ENCODE data around the gene PKLR.

PKLR gene

GRCh38 chr1:155277902-155278688 is 23.1 kb downstream of the PKLR start:
- H3K4me3 ChIP-seq (replicated peaks; ENCODE audit: insufficient read depth, low read length), result peak overlapping the region; percentile 67
- no peak overlapping the region for H3K27ac ChIP-seq (replicated peaks)
- TF ChIP-seq CTCF (IDR thresholded peaks at IDR 0.05; ENCODE audit: insufficient read depth, low read length) (peak; percentile 28), REST (IDR thresholded peaks at IDR 0.05; ENCODE audit: insufficient replicate concordance, low read depth) (peak; percentile 94), POLR2AphosphoS5 (IDR thresholded peaks at IDR 0.05; ENCODE audit: low read depth) (no peak), SPI1 (IDR thresholded peaks at IDR 0.05; ENCODE audit: borderline replicate concordance, low read depth) (no peak), GABPA (IDR thresholded peaks at IDR 0.05; ENCODE audit: low read depth) (no peak)
- H3K27me3 ChIP-seq (ENCODE audit: insufficient read depth, poor library complexity, severe bottlenecking), result no peaks in the 10 kb centered on the region
- peak; percentile 57 to 66 for DNase-seq (ENCODE audit: low read depth in 1 of 2, low spot score in 1 of 2)

GRCh38 chr1:155277070-155277901 is 24.0 kb downstream of the PKLR start, which contains the start of gene HCN3:
TSS of gene HCN3 (plus strand) at chr1:155277463. CDS start at chr1:155277591, 128 bp downstream.
- Histone ChIP-seq H3K27ac (replicated peaks) (no peak within 1 kb of the TSS; the same call in 1 of the 2 replicates), H3K27me3 (ENCODE audit: insufficient read depth, poor library complexity, severe bottlenecking) (no peaks in the 10 kb centered on the region), H3K4me3 (replicated peaks; ENCODE audit: insufficient read depth, low read length) (peak within 1 kb of the TSS; percentile 67)
- DNase-seq (ENCODE audit: low read depth in 1 of 2, low spot score in 1 of 2), result peak; percentile 93 to 98
- no peak; the same call in 1 of the 2 replicates for TF ChIP-seq SPI1 (IDR thresholded peaks at IDR 0.05; ENCODE audit: borderline replicate concordance, low read depth)
- peak; percentile 42 for TF ChIP-seq REST (IDR thresholded peaks at IDR 0.05; ENCODE audit: insufficient replicate concordance, low read depth)

- DNase-seq (ENCODE audit: low read depth in 1 of 2, low spot score in 1 of 2), result peak; percentile 98
- no peaks in the 10 kb centered on the region for H3K27me3 ChIP-seq (ENCODE audit: insufficient read depth, poor library complexity, severe bottlenecking)
- TF ChIP-seq SPI1 (IDR thresholded peaks at IDR 0.05; ENCODE audit: borderline replicate concordance, low read depth), result peak; percentile 54; the same call in 1 of the 2 replicates
- TF ChIP-seq POLR2AphosphoS5 (IDR thresholded peaks at IDR 0.05; ENCODE audit: low read depth), result peak; percentile 80
- TF ChIP-seq CTCF (IDR thresholded peaks at IDR 0.05; ENCODE audit: insufficient read depth, low read length), result no peak
- no peak for TF ChIP-seq GABPA (IDR thresholded peaks at IDR 0.05; ENCODE audit: low read depth)
- no peak for TF ChIP-seq REST (IDR thresholded peaks at IDR 0.05; ENCODE audit: insufficient replicate concordance, low read depth)
- H3K4me3 ChIP-seq (replicated peaks; ENCODE audit: insufficient read depth, low read length), result peak within 1 kb of the TSS; percentile 92
- peak within 1 kb of the TSS; percentile 84 for H3K27ac ChIP-seq (replicated peaks)
These were observed 27.6 kb downstream of the PKLR start, which contains the start of gene CLK2 for GRCh38 chr1:155273343-155274245. TSS of gene CLK2 (minus strand) at chr1:155273504. CDS start at chr1:155270977, 2,527 bp downstream.
